Muscle layer of colon (tissue), 2 donors: ENCODE results near the gene IL4.
"Not testable (repeated sequence)": the region's sequence is repeated elsewhere in the genome, so short reads cannot be mapped to it uniquely, and the experiment has no call there.

Experiments
- H3K27ac ChIP-seq: one replicate; pipeline ENCODE4 v1.7.0; 2013; ENCODE audit warnings: low read depth, mild to moderate bottlenecking, low read length, moderate library complexity
- H3K27me3 ChIP-seq, 2 donors: one replicate each; pipeline ENCODE4 v1.7.0; 2013; ENCODE audit warnings: low read length in 2 of 2, mild to moderate bottlenecking in 2 of 2; ENCODE audit not compliant: insufficient read depth in 2 of 2, control insufficient read depth in 1 of 2
- H3K36me3 ChIP-seq: one replicate; pipeline ENCODE4 v1.7.0; 2013; ENCODE audit warnings: mild to moderate bottlenecking, low read length; ENCODE audit not compliant: insufficient read depth
- H3K4me1 ChIP-seq: one replicate; pipeline ENCODE4 v1.7.0; 2013; ENCODE audit warnings: mild to moderate bottlenecking, low read length; ENCODE audit not compliant: insufficient read depth
- H3K4me3 ChIP-seq, 2 donors: one replicate each; pipeline ENCODE4 v1.7.0; 2013; ENCODE audit warnings: low read length in 2 of 2, low read depth in 1 of 2, mild to moderate bottlenecking in 1 of 2, moderate library complexity in 1 of 2
- H3K9ac ChIP-seq: one replicate; pipeline ENCODE4 v1.7.0; 2013; ENCODE audit warnings: low read length
- H3K9me3 ChIP-seq: one replicate; pipeline ENCODE4 v1.7.0; 2013; ENCODE audit warnings: mild to moderate bottlenecking, low read length
- donor health status: abdominal sarcoma.
- donor health status: Adenocarcinoma of cecum.

IL4 gene

GRCh38 chr5:132673939-132674630, at the start of gene IL4:
Gene IL4, plus strand, starts transcription at chr5:132673989. Its CDS starts 62 bp downstream, at chr5:132674051.
- peak within 1 kb of the TSS; percentile 32 for H3K27ac ChIP-seq
- H3K27me3 ChIP-seq: no peaks in the 10 kb centered on the region
- H3K4me3 ChIP-seq: peak within 1 kb of the TSS in 1 of 2 donors; percentile 20

GRCh38 chr5:132627470-132627869, 46.3 kb upstream of the IL4 start:
- Histone ChIP-seq H3K27ac (no peak overlapping the region), H3K4me3 (no peak overlapping the region), H3K27me3 (no peaks in the 10 kb centered on the region), H3K9me3 (no peaks in the 10 kb centered on the region), H3K9ac (no peak overlapping the region), H3K4me1 (no peaks in the 10 kb centered on the region), H3K36me3 (peaks cover 13% of the 10 kb centered on the region)

More at GRCh38 chr5:132673939-132674630, at the start of gene IL4:
- H3K36me3 ChIP-seq: no peaks in the 10 kb centered on the region
- no peaks in the 10 kb centered on the region for H3K9me3 ChIP-seq
- H3K9ac ChIP-seq: no peak within 1 kb of the TSS
- peaks cover 18% of the 10 kb centered on the region for H3K4me1 ChIP-seq

- H3K36me3 ChIP-seq: peaks cover 5% of the 10 kb centered on the region
- no peak overlapping the region for H3K4me3 ChIP-seq
- H3K9me3 ChIP-seq: no peaks in the 10 kb centered on the region
- no peaks in the 10 kb centered on the region for H3K27me3 ChIP-seq
- no peaks in the 10 kb centered on the region for H3K4me1 ChIP-seq
- H3K27ac ChIP-seq: no peak overlapping the region
- no peak overlapping the region for H3K9ac ChIP-seq
Observed at GRCh38 chr5:132628814-132629213, 45.0 kb upstream of the IL4 start.

GRCh38 chr5:132629230-132629944, 44.4 kb upstream of the IL4 start:
- Histone ChIP-seq H3K9ac (no peak overlapping the region), H3K27me3 (no peaks in the 10 kb centered on the region), H3K9me3 (no peaks in the 10 kb centered on the region), H3K4me1 (no peaks in the 10 kb centered on the region), H3K27ac (no peak overlapping the region), H3K4me3 (no peak overlapping the region), H3K36me3 (peaks cover 5% of the 10 kb centered on the region)

- peaks cover 15% of the 10 kb centered on the region for H3K36me3 ChIP-seq
- H3K27ac ChIP-seq: not testable (repeated sequence)
Observed at GRCh38 chr5:132633587-132633986, 40.2 kb upstream of the IL4 start.

GRCh38 chr5:132635873-132636272, 37.9 kb upstream of the IL4 start:
- Histone ChIP-seq H3K27me3 (no peaks in the 10 kb centered on the region), H3K4me3 (no peak overlapping the region), H3K4me1 (no peaks in the 10 kb centered on the region), H3K27ac (no peak overlapping the region), H3K9ac (no peak overlapping the region), H3K36me3 (peaks cover 27% of the 10 kb centered on the region), H3K9me3 (no peaks in the 10 kb centered on the region)

More at GRCh38 chr5:132633587-132633986, 40.2 kb upstream of the IL4 start:
- H3K27me3 ChIP-seq, H3K4me1 ChIP-seq, H3K4me3 ChIP-seq, H3K9me3 ChIP-seq, H3K9ac ChIP-seq: not testable (repeated sequence)

GRCh38 chr5:132637241-132637640, 36.5 kb upstream of the IL4 start:
- Histone ChIP-seq H3K4me1 (no peaks in the 10 kb centered on the region), H3K9ac (no peak overlapping the region), H3K27me3 (no peaks in the 10 kb centered on the region), H3K27ac (no peak overlapping the region), H3K4me3 (no peak overlapping the region), H3K9me3 (no peaks in the 10 kb centered on the region), H3K36me3 (peaks cover 40% of the 10 kb centered on the region)

GRCh38 chr5:132639706-132640130, 34.1 kb upstream of the IL4 start:
- no peak overlapping the region for H3K9ac ChIP-seq
- no peaks in the 10 kb centered on the region for H3K9me3 ChIP-seq
- H3K36me3 ChIP-seq: peaks cover 46% of the 10 kb centered on the region
- H3K27ac ChIP-seq: no peak overlapping the region
- H3K4me1 ChIP-seq: no peaks in the 10 kb centered on the region
- no peaks in the 10 kb centered on the region for H3K27me3 ChIP-seq
- H3K4me3 ChIP-seq: no peak overlapping the region

- Histone ChIP-seq H3K36me3 (peaks cover 46% of the 10 kb centered on the region), H3K27ac (no peak overlapping the region), H3K4me3 (no peak overlapping the region), H3K9me3 (no peaks in the 10 kb centered on the region), H3K27me3 (no peaks in the 10 kb centered on the region), H3K4me1 (no peaks in the 10 kb centered on the region), H3K9ac (no peak overlapping the region)
Observed at GRCh38 chr5:132640613-132641012, 33.2 kb upstream of the IL4 start.

- Histone ChIP-seq H3K27ac (no peak overlapping the region), H3K4me3 (no peak overlapping the region), H3K9ac (no peak overlapping the region), H3K4me1 (no peaks in the 10 kb centered on the region), H3K9me3 (no peaks in the 10 kb centered on the region), H3K27me3 (no peaks in the 10 kb centered on the region), H3K36me3 (peaks cover 46% of the 10 kb centered on the region)
Observed at GRCh38 chr5:132641241-132641723, 32.5 kb upstream of the IL4 start.

GRCh38 chr5:132641841-132642240, 31.9 kb upstream of the IL4 start:
- no peaks in the 10 kb centered on the region for H3K27me3 ChIP-seq
- no peaks in the 10 kb centered on the region for H3K4me1 ChIP-seq
- no peaks in the 10 kb centered on the region for H3K9me3 ChIP-seq
- peaks cover 46% of the 10 kb centered on the region for H3K36me3 ChIP-seq
- H3K9ac ChIP-seq: no peak overlapping the region
- no peak overlapping the region for H3K27ac ChIP-seq
- no peak overlapping the region for H3K4me3 ChIP-seq
